ENCODE measurements around the gene SPNS3.

SPNS3 gene

GRCh38 chr17:4427505-4427904 is 6.2 kb upstream of the SPNS3 start:
- no peak for DNase-seq (ENCODE audit: low read depth in 2 of 2)

- DNase-seq (ENCODE audit: low read depth in 2 of 2) = no peak
Measured at GRCh38 chr17:4436381-4436780, 2.6 kb downstream of the SPNS3 start.

GRCh38 chr17:4436846-4437245 is 3.1 kb downstream of the SPNS3 start:
- DNase-seq (ENCODE audit: low read depth in 2 of 2) = no peak

- no peak for DNase-seq (ENCODE audit: low read depth in 2 of 2)
Measured at GRCh38 chr17:4438162-4438944, 4.6 kb downstream of the SPNS3 start.

GRCh38 chr17:4440021-4440420 is 6.3 kb downstream of the SPNS3 start:
- DNase-seq (ENCODE audit: low read depth in 2 of 2) = no peak

- DNase-seq (ENCODE audit: low read depth in 2 of 2) = no peak
Measured at GRCh38 chr17:4440690-4441686, 7.2 kb downstream of the SPNS3 start.

GRCh38 chr17:4442582-4442981 is 8.8 kb downstream of the SPNS3 start:
- no peak for DNase-seq (ENCODE audit: low read depth in 2 of 2)

GRCh38 chr17:4443476-4443875 is 9.7 kb downstream of the SPNS3 start:
- no peak for DNase-seq (ENCODE audit: low read depth in 2 of 2)

GRCh38 chr17:4444782-4445473 is 11.2 kb downstream of the SPNS3 start:
- DNase-seq (ENCODE audit: low read depth in 2 of 2) = no peak

- DNase-seq (ENCODE audit: low read depth in 2 of 2) = no peak
Measured at GRCh38 chr17:4445731-4446130, 12.0 kb downstream of the SPNS3 start.

- DNase-seq (ENCODE audit: low read depth in 2 of 2) = no peak
Measured at GRCh38 chr17:4446326-4447071, 12.8 kb downstream of the SPNS3 start.

- no peak for DNase-seq (ENCODE audit: low read depth in 2 of 2)
Measured at GRCh38 chr17:4448197-4448980, 14.6 kb downstream of the SPNS3 start.

GRCh38 chr17:4449736-4450135 is 16.0 kb downstream of the SPNS3 start:
- DNase-seq (ENCODE audit: low read depth in 2 of 2) = no peak

- no peak for DNase-seq (ENCODE audit: low read depth in 2 of 2)
Measured at GRCh38 chr17:4450710-4451316, 17.1 kb downstream of the SPNS3 start.

- no peak for DNase-seq (ENCODE audit: low read depth in 2 of 2)
Measured at GRCh38 chr17:4453812-4454591, 20.3 kb downstream of the SPNS3 start.

GRCh38 chr17:4460661-4461060 is 26.9 kb downstream of the SPNS3 start:
- no peak for DNase-seq (ENCODE audit: low read depth in 2 of 2)

GRCh38 chr17:4463818-4464476 is 30.2 kb downstream of the SPNS3 start:
- DNase-seq (ENCODE audit: low read depth in 2 of 2) = no peak

GRCh38 chr17:4465786-4466185 is 32.0 kb downstream of the SPNS3 start:
- DNase-seq (ENCODE audit: low read depth in 2 of 2) = no peak

- no peak for DNase-seq (ENCODE audit: low read depth in 2 of 2)
Measured at GRCh38 chr17:4467287-4467686, 33.5 kb downstream of the SPNS3 start.
